Neutrophil (primary cell): Measurements from ENCODE around the gene TALDO1.

Experiments
- H3K27ac ChIP-seq: fragments of 200-600 bp; sonication (generic); 2 replicates; pipeline ENCODE4 v1.5.1; 2016; ENCODE audit warnings: mild to moderate bottlenecking, moderate library complexity
- H3K27me3 ChIP-seq: fragments of 200-600 bp; sonication (generic); 2 replicates; pipeline ENCODE4 v1.6.0; 2016; ENCODE audit warnings: mild to moderate bottlenecking
- H3K36me3 ChIP-seq: fragments of 200-600 bp; sonication (generic); 2 replicates; pipeline ENCODE4 v1.5.1; 2017
- H3K4me1 ChIP-seq, 2 experiments: fragments of 200-600 bp in 1 of 2; sonication (generic) in 1 of 2; 1 replicate in 1 of 2; 2 replicates in 1 of 2; pipeline versions ENCODE4 v1.5.1 to v1.6.1; 2013 to 2016; ENCODE audit warnings: low read depth in 1 of 2, low read length in 1 of 2, mild to moderate bottlenecking in 1 of 2, moderate library complexity in 1 of 2; ENCODE audit not compliant: control insufficient read depth in 1 of 2, insufficient read depth in 1 of 2
- H3K4me3 ChIP-seq, 2 experiments: fragments of 200-600 bp in 1 of 2; sonication (generic) in 1 of 2; 1 replicate in 1 of 2; 2 replicates in 1 of 2; pipeline ENCODE4 v1.5.1; 2013 to 2016; ENCODE audit warnings: low read depth in 1 of 2, low read length in 1 of 2, mild to moderate bottlenecking in 1 of 2, moderate library complexity in 1 of 2
- H3K9me3 ChIP-seq: fragments of 200-600 bp; sonication (generic); 2 replicates; pipeline ENCODE4 v1.5.1; 2016
- CTCF ChIP-seq: fragments of 200-600 bp; sonication (generic); IDR thresholded peaks from 2 replicates; pipeline ENCODE4 v1.5.1; 2016; ENCODE audit warnings: antibody characterized with exemption

TALDO1 gene

GRCh38 chr11:796565-797295, 49.5 kb downstream of the TALDO1 start:
- no peaks in the 10 kb centered on the region for H3K9me3 ChIP-seq
- peak overlapping the region; percentile 61 to 90 for H3K4me3 ChIP-seq
- no peak for TF ChIP-seq CTCF
- peaks cover 3% of the 10 kb centered on the region for H3K36me3 ChIP-seq
- H3K27me3 ChIP-seq: no peaks in the 10 kb centered on the region
- peaks cover 26 to 35% of the 10 kb centered on the region in 2 experiments for H3K4me1 ChIP-seq
- peak overlapping the region; percentile 82 for H3K27ac ChIP-seq

- no peaks in the 10 kb centered on the region for H3K36me3 ChIP-seq
- peaks cover 26 to 35% of the 10 kb centered on the region in 2 experiments for H3K4me1 ChIP-seq
- peak overlapping the region; percentile 61 to 90 for H3K4me3 ChIP-seq
- H3K27ac ChIP-seq: peak overlapping the region; percentile 82
- no peaks in the 10 kb centered on the region for H3K27me3 ChIP-seq
- H3K9me3 ChIP-seq: no peaks in the 10 kb centered on the region
- TF ChIP-seq CTCF: no peak
These were observed 50.2 kb downstream of the TALDO1 start for GRCh38 chr11:797296-798092.

- peaks cover 26 to 35% of the 10 kb centered on the region in 2 experiments for H3K4me1 ChIP-seq
- H3K27me3 ChIP-seq: no peaks in the 10 kb centered on the region
- H3K4me3 ChIP-seq: peak within 1 kb of the TSS; percentile 61 to 90
- no peaks in the 10 kb centered on the region for H3K36me3 ChIP-seq
- TF ChIP-seq CTCF: peak; percentile 99
- H3K9me3 ChIP-seq: no peaks in the 10 kb centered on the region
- peak within 1 kb of the TSS; percentile 82 for H3K27ac ChIP-seq
These were observed 50.9 kb downstream of the TALDO1 start, which contains the start of gene SLC25A22 for GRCh38 chr11:798093-798713. SLC25A22 (minus strand) TSS chr11:798281; CDS start chr11:795006, 3,275 bp downstream.

- H3K36me3 ChIP-seq: no peaks in the 10 kb centered on the region
- H3K27me3 ChIP-seq: no peaks in the 10 kb centered on the region
- no peaks in the 10 kb centered on the region for H3K9me3 ChIP-seq
- H3K4me3 ChIP-seq: no peak overlapping the region
- H3K4me1 ChIP-seq: peaks cover 37 to 47% of the 10 kb centered on the region in 2 experiments
- no peak for TF ChIP-seq CTCF
- H3K27ac ChIP-seq: no peak overlapping the region
These were observed 52.5 kb downstream of the TALDO1 start for GRCh38 chr11:799641-800316.

- H3K9me3 ChIP-seq: no peaks in the 10 kb centered on the region
- H3K4me1 ChIP-seq: peaks cover 39 to 49% of the 10 kb centered on the region in 2 experiments
- no peak overlapping the region for H3K4me3 ChIP-seq
- no peaks in the 10 kb centered on the region for H3K36me3 ChIP-seq
- TF ChIP-seq CTCF: no peak
- H3K27ac ChIP-seq: no peak overlapping the region
- no peaks in the 10 kb centered on the region for H3K27me3 ChIP-seq
These were observed 53.2 kb downstream of the TALDO1 start for GRCh38 chr11:800473-800872.
